Sigmoid colon (tissue), 7 donors: Measurements from ENCODE around the gene CNTN4. TPM values are rescaled to one million over a fixed set of nuclear protein-coding genes. Genes with fewer than 3 reads are reported as not detected.

ENCODE experiments used
- DNase-seq: peaks from one replicate; pipeline ENCODE4 v3.0.0-alpha.2; 2019
- H3K27ac ChIP-seq, 4 donors: fragments of 200-600 bp; sonication (generic); one replicate each; pipeline ENCODE4 v1.5.1; 2016 to 2019; ENCODE audit warnings: mild to moderate bottlenecking in 1 of 4
- H3K27me3 ChIP-seq, 3 donors: fragments of 200-600 bp; sonication (generic); one replicate each; pipeline ENCODE4 v1.5.1; 2019; ENCODE audit warnings: mild to moderate bottlenecking in 1 of 3
- H3K36me3 ChIP-seq, 4 donors: fragments of 200-600 bp; sonication (generic); one replicate each; pipeline ENCODE4 v1.5.1; 2016 to 2019
- H3K4me1 ChIP-seq, 4 donors: fragments of 200-600 bp; sonication (generic); one replicate each; pipeline ENCODE4 v1.5.1; 2017 to 2019
- H3K4me3 ChIP-seq, 4 donors: fragments of 200-600 bp; sonication (generic); one replicate each; pipeline ENCODE4 v1.5.1; 2017 to 2019; ENCODE audit warnings: mild to moderate bottlenecking in 2 of 4, moderate library complexity in 1 of 4
- H3K9me3 ChIP-seq, 4 donors: fragments of 200-600 bp in 3 of 4; sonication (generic) in 3 of 4; one replicate each; pipeline versions ENCODE4 v1.5.1 to v1.6.1; 2013 to 2019
- CTCF ChIP-seq, 4 experiments: fragments of 450-650 bp in 3 of 4; fragments of 200-600 bp in 1 of 4; IDR thresholded peaks; one replicate each; pipeline ENCODE4 v1.5.1; 2016 to 2019; ENCODE audit warnings: antibody characterized with exemption in 4 of 4, mild to moderate bottlenecking in 3 of 4, moderate library complexity in 2 of 4
- EP300 ChIP-seq, 4 donors: sonication (generic); formaldehyde crosslinking; IDR thresholded peaks; one replicate each; pipeline ENCODE4 v1.6.1; 2017; ENCODE audit warnings: antibody characterized with exemption in 4 of 4
- POLR2A ChIP-seq, 2 donors: fragments of 450-650 bp; IDR thresholded peaks; one replicate each; pipeline ENCODE4 v1.6.1; 2016; ENCODE audit warnings: antibody characterized with exemption in 2 of 2, mild to moderate bottlenecking in 2 of 2, moderate library complexity in 2 of 2
- POLR2AphosphoS5 ChIP-seq, 4 donors: sonication (generic); formaldehyde crosslinking; IDR thresholded peaks; one replicate each; pipeline ENCODE4 v1.6.1; 2017; ENCODE audit warnings: antibody characterized with exemption in 4 of 4
- WGBS, 2 donors: extraction: QIAGEN DNeasy Blood & Tissue Kit; methylation state at CpG; one replicate each; pipeline ENCODE4 v1.1.7; 2013; 5-methylcytosine and 5-hydroxymethylcytosine counted together
- intact Hi-C: fragments of 100-400 bp; cut with DNase I; formaldehyde crosslinking; loops from one replicate; pipeline ENCODE4 v1.15.1; 2023
- polyA plus RNA-seq, 3 donors: library from polyadenylated mRNA; stranded (reverse); fragments of 200-250 nt; gene quantifications; one replicate each; pipeline ENCODE4 v1.2.3, GENCODE V29; 2013
- total RNA-seq, 4 donors: library from RNA; depleted of rRNA; stranded (reverse); fragments of >200 nt; gene quantifications; one replicate each; pipeline ENCODE4 v1.1.0, GENCODE V29; 2016
- donor health status: healthy with polysubstance abuse.
- donor health status: Bipolar disorder and iron deficiency.
- donor health status: healthy.

The CNTN4 gene
- total and polyA plus RNA-seq, 7 donors = 1.4 to 10.0 (median 7.5) TPM

GRCh38 chr3:2861120-2861519 is 762.5 kb downstream of the CNTN4 start:
- H3K36me3 ChIP-seq = no peaks in the 10 kb centered on the region
- H3K27me3 ChIP-seq = no peaks in the 10 kb centered on the region
- H3K9me3 ChIP-seq = no peaks in the 10 kb centered on the region
- WGBS, 2 donors = 82 to 90% methylated on average over 1 of the region's 1 CpG
- no peak for DNase-seq
- no peak overlapping the region for H3K27ac ChIP-seq
- no peak overlapping the region for H3K4me3 ChIP-seq
- intact Hi-C loops = no loop called here
- no peak for TF ChIP-seq POLR2A (IDR thresholded peaks at IDR 0.05)
- TF ChIP-seq POLR2AphosphoS5 (IDR thresholded peaks at IDR 0.05) = no peak
- no peak for TF ChIP-seq CTCF (IDR thresholded peaks at IDR 0.05)
- TF ChIP-seq EP300 (IDR thresholded peaks at IDR 0.05) = no peak
- no peaks in the 10 kb centered on the region for H3K4me1 ChIP-seq

GRCh38 chr3:2861920-2862319 is 763.3 kb downstream of the CNTN4 start:
- intact Hi-C loops = no loop called here
- H3K9me3 ChIP-seq = no peaks in the 10 kb centered on the region
- H3K27ac ChIP-seq = no peak overlapping the region
- WGBS, 2 donors = 82 to 84% methylated on average over 1 of the region's 1 CpG
- H3K36me3 ChIP-seq = no peaks in the 10 kb centered on the region
- no peak for TF ChIP-seq CTCF (IDR thresholded peaks at IDR 0.05)
- TF ChIP-seq EP300 (IDR thresholded peaks at IDR 0.05) = no peak
- TF ChIP-seq POLR2AphosphoS5 (IDR thresholded peaks at IDR 0.05) = no peak
- no peak for TF ChIP-seq POLR2A (IDR thresholded peaks at IDR 0.05)
- no peak overlapping the region for H3K4me3 ChIP-seq
- DNase-seq = no peak
- no peaks in the 10 kb centered on the region for H3K4me1 ChIP-seq
- no peaks in the 10 kb centered on the region for H3K27me3 ChIP-seq

GRCh38 chr3:2862366-2862765 is 763.7 kb downstream of the CNTN4 start:
- TF ChIP-seq POLR2A (IDR thresholded peaks at IDR 0.05) = no peak
- TF ChIP-seq EP300 (IDR thresholded peaks at IDR 0.05) = no peak
- no peak for TF ChIP-seq POLR2AphosphoS5 (IDR thresholded peaks at IDR 0.05)
- no peak for TF ChIP-seq CTCF (IDR thresholded peaks at IDR 0.05)
- WGBS, 2 donors = 30 to 56% methylated on average over 1 of the region's 1 CpG
- DNase-seq = no peak
- no peak overlapping the region for H3K4me3 ChIP-seq
- no peaks in the 10 kb centered on the region for H3K9me3 ChIP-seq
- no peaks in the 10 kb centered on the region for H3K27me3 ChIP-seq
- intact Hi-C loops = no loop called here
- no peaks in the 10 kb centered on the region for H3K36me3 ChIP-seq
- no peaks in the 10 kb centered on the region for H3K4me1 ChIP-seq
- H3K27ac ChIP-seq = no peak overlapping the region

GRCh38 chr3:2863127-2863526 is 764.5 kb downstream of the CNTN4 start:
- Histone ChIP-seq H3K9me3 (no peaks in the 10 kb centered on the region), H3K4me3 (no peak overlapping the region), H3K36me3 (no peaks in the 10 kb centered on the region), H3K27ac (no peak overlapping the region), H3K27me3 (no peaks in the 10 kb centered on the region), H3K4me1 (no peaks in the 10 kb centered on the region)
- intact Hi-C loops = no loop called here
- TF ChIP-seq EP300 (IDR thresholded peaks at IDR 0.05) (no peak), POLR2A (IDR thresholded peaks at IDR 0.05) (no peak), POLR2AphosphoS5 (IDR thresholded peaks at IDR 0.05) (no peak), CTCF (IDR thresholded peaks at IDR 0.05) (no peak)
- 53 to 73% methylated on average over 2 of the region's 2 CpGs for WGBS, 2 donors
- DNase-seq = no peak

- DNase-seq = no peak
- Histone ChIP-seq H3K27ac (no peak overlapping the region), H3K4me1 (no peaks in the 10 kb centered on the region), H3K36me3 (no peaks in the 10 kb centered on the region), H3K4me3 (no peak overlapping the region), H3K9me3 (no peaks in the 10 kb centered on the region), H3K27me3 (no peaks in the 10 kb centered on the region)
- intact Hi-C loops = no loop called here
- TF ChIP-seq CTCF (IDR thresholded peaks at IDR 0.05) (no peak), EP300 (IDR thresholded peaks at IDR 0.05) (no peak), POLR2A (IDR thresholded peaks at IDR 0.05) (no peak), POLR2AphosphoS5 (IDR thresholded peaks at IDR 0.05) (no peak)
- 68 to 82% methylated on average over 1 of the region's 1 CpG for WGBS, 2 donors
Observed at GRCh38 chr3:2869905-2870304, 771.2 kb downstream of the CNTN4 start.
